Middle frontal gyrus (tissue), 1 donor: Measurements from ENCODE around the gene GRIA1.
"Not testable (repeated sequence)": the region's sequence is repeated elsewhere in the genome, so short reads cannot be mapped to it uniquely, and the experiment has no call there.

Experiments used
- DNase-seq: peaks from one replicate; pipeline ENCODE4 v3.0.0-alpha.2; 2015; ENCODE audit warnings: low spot score; ENCODE audit errors: extremely low spot score

The GRIA1 gene

DNA sequence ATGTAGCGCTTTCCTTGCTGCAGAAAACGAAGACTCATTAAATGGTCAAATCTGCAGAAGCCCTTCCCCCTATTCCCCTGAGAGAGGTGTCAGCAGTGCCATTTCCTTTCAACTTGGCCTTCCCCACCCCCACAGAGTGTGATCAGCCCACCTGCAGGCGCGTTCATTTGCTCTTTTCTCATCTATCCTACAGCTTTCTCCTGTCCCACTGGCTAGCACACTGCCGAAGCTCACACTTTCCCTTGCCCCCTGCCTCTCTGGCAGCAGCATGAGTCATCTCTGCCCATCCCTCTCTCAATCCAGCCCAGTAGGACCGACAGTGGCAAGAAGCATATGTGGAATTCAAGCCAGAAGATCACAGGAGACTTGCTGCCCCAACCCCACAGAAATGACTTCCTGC is 334.4 kb downstream of the GRIA1 start:
- no peak for DNase-seq

DNA sequence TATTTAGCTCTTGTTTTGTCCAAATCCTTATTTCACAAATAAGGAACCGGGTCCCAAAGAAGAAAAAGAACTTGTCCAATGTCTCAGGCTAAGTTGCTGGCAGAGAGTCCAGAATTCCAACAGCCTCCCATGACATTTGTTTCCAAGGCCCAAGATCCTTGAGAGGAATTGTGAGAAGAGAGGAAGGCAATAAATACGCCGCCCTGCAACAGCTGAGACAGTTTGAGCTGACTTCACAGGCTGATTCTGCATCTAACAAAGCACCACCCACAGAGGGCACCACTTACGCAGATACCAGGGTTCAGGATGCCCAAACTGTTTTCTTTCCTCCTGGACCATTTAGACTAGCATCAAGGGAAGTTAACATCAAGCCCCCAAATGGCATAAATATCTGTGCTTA is 336.9 kb downstream of the GRIA1 start:
- no peak for DNase-seq

DNA sequence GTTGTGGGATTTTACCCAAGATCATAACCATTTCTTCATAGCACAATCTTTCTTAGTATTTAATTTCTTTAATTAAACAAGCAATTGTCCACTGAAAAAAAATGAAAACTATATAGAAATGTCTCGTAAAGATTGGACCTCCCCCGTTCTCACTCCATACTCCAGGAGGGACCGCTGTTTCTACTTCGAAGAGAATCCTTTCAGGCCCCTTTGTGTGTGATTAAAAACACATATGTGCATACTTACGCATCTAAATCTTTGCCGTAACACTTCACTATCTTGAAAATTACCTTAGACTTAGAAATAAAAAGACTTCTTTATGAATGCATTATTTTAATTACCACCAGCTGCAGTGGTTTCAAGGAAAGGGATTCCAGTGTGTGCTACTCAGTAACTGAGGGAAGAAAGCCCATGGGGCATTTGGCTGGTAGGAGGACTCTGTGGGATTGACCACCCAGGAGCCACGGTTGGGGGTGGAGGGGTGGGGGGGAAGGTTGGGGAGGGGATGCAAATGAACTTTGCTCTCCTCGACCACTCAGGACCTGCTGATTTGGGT is 339.1 kb downstream of the GRIA1 start:
- no peak for DNase-seq

DNA sequence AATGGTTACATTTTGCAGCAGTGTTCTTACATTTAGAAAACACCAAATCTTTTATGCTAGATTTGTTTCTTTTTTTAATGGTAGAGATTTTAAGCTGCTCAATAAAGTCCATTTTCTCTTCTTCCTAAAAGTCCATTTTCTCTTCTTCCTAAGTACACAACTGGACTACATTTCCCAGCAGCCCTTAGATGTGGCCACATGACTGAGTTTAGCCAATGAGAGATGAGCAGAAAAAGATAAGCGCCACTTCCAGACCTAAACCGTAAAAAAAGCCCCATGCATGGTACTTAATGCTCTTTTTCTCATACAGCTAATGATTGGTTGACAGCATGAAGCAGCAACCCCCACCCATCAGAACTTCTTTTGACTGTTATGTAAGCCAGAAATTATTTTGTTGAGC is 341.5 kb downstream of the GRIA1 start:
- no peak for DNase-seq

DNA sequence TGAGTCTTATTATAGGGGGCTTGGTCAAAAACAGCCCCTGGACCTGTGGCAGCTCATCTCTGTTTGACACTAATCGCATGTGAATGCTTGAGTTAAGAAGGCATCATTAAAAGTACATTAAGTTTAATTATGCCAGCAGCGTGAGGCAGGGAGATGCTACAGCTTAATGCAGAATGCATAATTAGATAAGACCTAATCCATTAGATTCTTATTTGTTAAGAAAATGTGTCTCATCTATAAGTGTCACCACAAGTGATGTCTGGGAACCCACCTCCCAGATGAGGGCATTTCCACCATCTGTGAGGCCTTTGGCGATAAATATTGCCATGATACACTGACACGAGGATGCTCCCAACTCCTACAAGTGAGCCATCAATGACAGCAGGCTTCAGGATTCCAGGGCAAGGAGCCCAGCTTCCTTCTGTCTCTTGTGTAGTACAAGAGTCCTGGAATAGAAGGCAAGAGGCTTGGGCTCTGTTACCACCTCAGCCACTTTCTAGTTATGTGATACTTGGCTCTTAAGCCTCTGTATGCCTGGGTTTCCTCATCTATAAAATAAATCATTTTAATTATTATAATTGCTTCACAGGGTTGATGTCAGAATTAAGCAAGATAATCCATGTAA is 345.5 kb downstream of the GRIA1 start:
- DNase-seq = no peak

DNA sequence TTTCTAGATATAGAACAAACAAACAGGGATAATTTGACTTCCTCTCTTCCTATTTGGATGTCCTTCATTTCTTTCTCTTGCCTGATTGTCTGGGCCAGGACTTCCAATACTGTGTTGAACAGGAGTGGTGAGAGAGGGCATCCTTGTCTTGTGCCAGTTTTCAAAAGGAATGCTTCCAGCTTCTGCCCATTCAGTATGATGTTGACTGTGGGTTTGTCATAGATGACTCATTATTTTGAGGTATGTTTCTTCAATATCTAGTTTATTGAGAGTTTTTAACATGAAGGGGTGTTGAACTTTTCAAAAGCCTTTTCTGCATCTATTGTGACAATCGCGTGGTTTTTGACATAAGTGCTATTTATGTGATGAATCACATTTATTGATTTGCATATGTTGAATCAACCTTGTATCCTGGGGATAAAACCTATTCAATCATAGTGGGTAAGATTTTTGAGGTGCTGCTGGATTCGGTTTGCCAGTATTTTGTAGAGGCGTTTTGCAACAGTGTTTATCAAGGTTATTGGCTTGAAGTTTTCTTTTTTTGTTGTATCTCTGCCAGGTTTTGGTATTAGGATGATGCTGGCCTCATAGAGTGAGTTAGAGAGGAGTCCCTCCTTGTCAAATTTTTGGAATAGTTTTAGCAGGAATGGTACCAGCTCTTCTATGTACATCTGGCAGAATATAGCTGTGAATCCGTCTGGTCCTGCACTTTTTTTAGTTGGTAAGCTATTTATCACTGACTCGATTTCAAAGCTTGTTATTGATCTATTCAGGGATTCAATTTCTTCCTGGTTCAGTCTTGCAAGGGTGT is 359.0 kb downstream of the GRIA1 start:
- not testable (repeated sequence) for DNase-seq

DNA sequence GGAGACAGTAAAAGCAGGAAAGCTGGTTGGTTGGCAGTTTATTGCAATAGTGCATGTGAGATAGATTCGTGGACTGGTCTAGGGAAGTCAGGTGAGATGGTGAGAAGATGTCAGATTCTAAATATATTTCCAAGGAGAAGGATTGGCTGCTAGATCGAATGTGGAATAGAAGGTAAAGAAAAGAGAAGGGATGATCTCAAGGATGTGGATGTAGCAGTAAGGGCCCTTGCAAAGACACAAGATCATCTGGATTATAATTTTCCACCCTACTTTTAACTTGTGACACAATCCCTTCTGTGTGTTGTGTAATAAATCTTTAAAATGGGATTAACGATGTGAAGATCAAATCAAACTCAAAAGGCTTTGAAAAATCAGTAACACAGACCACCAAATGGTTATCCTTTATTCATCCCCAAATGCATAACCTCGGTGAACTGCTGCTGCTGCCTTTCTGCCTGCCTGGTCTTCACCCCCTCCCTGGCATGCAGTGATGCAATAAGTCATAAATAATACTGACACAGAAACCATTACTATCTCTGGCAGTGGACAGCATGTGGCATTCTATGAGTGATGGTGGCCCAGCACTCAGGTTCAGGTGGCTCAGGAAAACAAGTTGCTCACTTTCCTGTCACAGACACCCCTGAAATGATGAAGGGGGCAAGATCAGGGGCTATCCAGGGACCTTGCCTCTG is 369.9 kb downstream of the GRIA1 start:
- DNase-seq = no peak

DNA sequence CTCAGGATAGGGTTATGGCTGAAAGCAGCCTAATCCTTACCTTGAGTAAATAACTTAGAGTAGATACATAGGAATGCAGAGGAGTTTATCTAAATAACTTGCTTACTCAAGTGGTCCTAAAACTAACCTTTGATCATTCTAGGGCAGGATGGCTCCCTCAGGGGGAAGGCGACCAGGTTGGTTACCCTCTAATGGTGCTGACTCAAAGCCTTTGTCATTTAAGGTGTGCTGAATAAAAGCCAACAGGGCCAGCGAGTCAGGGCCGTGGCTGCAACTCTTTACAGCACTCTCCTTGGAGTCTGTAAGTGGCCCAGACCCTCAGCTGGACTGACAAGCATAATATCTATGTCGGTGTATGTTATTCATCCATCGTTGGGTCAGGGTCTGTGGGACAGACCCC is 372.4 kb downstream of the GRIA1 start:
- not testable (repeated sequence) for DNase-seq
